IPS-NIHi7 (cell line): ENCODE measurements around the gene SCUBE1.

Experiments
- DNase-seq: peaks from one replicate; pipeline ENCODE4 v3.0.0; 2012; ENCODE audit warnings: mixed read lengths; ENCODE audit errors: extremely low spot score

Gene SCUBE1

DNA sequence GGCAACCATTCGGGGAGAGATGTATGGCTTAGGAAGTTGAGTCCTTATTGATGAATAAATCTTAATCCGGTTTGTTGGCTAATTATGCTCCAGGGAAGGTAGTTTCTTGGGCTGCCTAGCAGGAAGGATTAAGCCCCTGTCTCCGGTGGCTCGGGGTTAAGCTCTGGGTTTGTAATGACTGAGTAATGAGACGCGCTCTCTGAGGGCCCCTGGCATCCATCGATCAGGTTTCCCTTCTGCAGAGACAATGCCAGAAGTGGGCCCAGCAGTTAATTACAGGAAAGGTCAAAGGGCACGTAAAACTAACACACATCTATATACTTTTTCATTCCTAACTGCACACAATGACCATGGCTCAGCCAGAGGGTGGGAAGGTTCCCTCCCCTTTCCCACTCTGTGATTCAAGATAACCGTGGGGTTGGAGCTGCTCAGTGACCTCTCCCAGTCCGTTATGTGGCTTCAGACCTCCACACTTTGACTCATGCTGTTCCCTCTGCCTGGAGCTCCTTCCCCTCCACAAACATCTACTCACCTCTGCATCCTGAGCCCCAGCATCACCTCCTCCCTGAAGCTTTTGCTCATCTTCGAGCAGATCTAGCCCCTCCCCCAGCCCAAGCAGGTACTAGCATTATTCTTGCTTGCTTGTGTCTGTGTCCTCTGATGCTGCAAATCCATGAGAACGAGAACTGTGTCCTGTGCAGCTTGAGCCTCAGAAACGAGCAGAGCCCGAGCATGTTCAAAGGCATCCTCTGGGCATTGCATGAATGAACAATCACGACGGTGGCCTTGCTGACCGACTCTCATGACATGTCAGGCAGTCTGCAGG lies 16.6 kb downstream of the SCUBE1 start:
- DNase-seq = no peak

DNA sequence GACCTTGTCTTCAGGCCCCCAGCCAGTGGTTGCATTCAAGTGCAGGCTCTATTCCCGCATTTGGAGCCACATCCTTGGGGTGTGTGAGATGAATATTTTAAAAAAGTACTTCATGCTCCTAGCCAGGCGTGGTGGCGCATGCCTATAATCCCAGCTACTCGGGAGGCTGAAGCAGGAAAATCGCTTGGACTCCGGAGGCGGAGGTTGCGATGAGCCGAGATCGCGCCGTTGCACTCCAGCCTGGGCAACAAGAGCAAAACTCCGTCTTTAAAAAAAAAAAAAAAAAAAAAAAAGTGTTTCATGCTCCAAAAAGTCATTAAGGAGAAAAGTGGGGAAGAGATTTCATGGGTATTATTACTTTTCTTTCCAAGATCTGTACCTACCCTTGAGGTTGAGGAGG lies 18.0 kb downstream of the SCUBE1 start:
- DNase-seq = no peak

DNA sequence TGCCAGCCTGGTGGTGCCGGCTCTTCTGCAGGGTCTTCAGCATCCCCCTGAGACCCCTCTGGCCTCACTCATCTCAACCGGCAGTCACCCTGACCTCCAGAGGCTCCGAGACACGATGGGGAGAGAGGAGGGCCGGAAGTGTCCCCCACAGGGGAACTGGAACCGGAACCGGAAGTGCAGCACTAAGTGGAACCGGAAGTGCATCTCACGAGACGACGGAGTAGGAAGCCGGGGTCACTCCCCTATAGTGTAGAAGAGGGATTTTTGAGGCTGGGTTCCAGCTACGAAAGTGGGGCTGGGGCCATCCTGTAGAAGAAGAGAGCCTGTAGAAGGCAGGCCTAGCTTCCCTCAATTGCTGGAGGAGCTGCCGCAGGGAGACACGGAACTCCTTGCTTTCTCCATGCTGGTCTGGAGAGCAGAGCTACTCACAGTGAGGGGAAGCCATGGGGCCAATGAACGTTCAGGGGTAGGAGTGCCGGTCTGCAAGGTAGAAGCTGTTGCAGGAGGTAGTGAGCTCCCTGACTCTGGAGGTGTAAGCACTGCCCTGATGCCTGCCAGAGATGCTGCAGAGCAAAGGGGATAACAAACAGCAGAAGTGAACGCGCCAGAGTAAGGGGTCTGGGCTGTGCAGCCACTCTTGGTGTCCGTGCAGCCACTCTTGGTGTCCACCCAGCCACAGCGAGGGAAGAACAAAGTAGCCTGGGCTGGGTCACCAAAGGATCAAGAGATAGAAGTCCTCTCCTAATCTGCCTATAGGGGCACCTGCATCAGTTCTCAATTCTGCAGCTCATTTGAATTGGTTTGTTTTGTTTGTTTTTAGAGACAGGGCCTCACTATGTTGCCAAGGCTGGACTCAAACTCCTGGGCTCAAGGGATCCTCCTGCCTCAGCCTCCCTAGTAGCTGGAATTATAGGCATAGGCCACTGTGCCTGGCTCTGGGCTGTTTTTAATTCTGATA lies 21.9 kb downstream of the SCUBE1 start:
- no peak for DNase-seq

DNA sequence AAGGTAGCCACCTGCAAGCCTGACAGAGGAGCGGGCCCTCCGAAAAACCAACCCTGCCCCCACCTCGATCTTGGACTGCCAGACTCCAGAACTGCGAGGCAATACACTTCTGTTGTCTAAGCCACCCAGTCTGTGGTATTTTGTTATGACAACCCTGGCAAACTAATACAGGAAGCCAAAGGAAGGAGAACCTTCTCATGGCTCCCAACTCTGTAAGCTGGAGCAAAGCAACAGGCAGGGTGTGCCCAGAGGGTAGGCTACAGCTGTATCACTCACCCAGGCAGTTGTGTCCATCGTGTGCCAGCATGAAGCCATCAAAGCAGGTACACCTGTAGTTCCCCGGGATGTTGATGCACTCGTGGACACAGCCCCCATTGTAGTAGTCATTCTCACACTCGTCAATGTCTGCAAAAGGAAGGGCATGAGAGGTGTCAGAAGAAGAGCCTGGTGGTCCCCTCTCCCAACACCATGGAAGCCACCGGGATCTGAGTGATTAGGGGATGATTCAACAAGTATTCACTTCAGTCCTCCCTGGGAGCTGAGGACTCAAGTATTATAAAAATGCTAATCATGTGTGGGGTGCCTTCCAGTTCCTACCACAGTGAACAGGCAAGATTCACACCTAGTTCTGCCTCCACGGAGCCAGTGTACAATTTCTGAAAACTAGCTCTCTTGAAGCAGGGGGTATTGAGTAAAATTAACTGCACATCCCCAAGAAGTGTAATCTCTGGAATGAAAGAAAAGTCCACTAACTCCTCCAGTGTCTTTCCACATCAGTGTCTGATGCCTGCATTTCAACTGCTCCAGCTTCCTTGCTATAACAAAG lies 23.3 kb downstream of the SCUBE1 start:
- DNase-seq = no peak

DNA sequence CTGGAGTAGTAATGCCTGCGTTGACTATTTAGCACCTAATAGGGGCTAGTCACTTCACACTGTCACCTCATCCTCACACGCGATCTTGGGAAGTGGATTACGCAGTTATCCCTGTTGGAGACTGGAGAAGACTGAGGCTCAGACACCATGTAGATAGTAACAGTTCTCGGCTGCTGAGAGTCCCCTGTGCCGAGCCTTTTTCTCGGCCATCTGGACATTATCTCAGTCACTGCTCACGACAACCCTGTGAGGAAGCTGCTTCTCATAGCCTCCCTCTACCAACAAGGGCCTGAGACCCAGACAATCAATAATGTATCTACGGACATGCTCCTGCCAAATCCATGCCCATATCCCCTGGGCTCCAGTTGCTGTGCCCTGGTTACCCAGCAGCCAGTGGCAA lies 25.9 kb downstream of the SCUBE1 start:
- DNase-seq = no peak

DNA sequence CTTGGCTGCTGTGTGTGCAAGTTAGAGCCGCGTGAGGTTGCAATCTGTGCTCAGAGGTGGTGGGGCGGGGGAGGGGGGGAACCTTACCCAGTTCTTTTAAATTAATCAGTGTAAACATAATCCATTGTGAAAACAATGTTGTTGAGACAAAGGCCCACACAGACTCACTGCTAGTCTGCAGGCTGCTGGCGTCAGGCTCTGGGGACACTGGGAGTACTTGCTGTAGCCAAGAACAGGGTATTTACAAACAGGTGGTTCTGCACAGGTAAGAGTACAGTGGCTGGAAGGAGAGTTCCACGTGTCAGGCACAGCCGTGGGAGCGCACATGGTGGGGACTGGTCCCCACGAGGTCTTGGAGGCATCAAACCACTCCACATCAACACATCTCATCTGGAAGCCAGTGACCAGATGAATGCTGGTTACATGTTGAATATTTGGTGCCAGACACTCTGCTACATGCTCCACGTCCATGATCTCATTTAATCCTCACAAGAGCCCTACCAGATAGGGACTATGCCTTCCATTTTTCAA lies 27.4 kb downstream of the SCUBE1 start:
- no peak for DNase-seq

DNA sequence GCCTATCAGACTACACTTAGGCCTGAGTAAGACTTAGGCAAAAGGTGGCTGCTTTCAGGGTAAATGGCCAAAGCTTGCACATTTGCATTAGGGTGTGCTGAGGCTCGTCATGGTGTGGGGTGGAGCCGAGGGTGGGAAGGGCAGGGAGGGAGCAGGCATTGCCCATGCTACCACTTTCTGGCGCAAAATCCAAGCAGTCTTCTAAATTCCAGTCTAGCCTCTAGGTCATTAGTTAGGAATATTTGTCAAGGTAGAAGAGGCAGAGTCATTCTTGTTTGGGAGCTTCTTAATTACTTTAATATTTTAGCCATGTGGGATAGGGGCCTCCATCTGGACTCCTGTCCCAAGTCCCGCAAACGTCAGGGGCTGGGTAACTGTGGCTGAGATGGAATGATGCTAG lies 28.6 kb downstream of the SCUBE1 start:
- no peak for DNase-seq

DNA sequence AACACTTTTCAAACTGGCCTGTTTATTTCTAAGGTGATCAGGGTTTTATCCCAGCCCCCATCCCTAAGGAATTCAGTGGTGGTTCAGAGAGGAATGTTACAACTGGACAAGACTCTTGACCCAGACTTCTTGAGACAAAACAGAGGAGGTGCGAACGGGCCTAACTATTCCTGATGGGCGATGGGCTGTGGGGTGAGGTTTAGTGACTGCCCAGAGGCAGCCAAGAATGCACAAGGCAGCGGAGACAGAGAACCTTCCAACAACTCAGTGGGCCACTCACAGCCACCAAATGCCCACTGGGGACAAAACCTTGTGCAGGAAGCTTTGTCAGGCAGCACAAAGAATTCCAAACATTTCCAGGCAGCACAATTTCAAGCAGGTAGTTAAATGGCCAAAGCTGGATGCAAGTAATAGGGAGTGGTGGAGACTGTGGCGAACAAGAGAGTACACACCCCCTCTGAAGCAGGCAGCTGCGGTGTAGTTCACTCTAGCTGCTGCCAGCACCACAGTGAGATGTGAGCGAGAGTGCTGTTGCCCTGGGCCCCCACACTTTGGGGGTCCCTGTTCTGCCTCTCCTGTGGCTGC lies 29.2 kb downstream of the SCUBE1 start:
- DNase-seq = no peak

DNA sequence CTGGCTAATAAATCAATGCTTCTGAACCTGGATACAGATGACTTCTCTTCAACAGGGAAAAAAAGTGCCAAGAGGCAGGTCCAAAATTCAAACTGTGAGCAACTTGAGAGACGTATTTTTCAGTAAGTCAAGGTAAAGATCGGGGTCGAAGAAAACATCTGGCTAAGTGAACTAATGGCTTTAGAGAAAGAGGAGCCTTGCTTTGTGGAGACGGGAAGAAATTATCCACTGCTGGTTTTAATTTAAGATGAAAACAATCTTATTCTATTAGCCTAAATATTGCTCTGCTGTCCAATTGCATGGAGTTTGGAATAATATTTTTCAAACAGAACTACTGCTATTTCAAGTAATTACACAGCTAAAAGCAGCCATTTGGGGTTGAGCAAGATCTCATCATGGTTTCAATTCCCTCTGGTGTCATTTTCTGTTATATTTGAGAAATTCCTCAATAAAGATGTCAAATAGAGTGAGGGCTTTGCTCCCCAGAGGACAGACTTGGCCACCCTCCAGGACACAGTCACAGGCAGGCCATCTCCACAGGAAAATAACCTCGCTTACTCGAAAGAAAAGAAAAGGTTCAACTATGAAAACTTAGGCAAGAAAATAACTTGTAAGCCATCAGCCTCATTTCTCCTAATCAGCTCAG lies 29.8 kb downstream of the SCUBE1 start:
- no peak for DNase-seq

DNA sequence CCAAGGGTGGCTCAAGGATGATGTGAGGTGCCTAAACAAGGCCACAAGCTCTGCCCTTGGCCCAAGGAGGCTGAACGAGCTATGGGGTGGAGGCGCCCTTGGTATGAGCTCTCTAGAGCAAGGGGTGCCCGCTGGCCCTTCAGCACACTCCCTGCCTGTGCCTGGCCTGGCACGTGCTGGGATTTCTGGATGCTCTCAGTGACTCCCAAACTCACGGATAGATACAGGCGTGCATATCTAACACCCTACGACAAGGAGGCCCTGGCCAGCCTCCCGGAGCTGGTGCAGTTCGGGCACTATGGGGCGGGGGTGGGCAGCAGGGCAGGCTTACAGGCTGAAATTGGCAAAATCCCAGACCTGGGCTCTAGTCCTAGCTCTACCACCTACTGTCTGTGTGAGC lies 30.6 kb downstream of the SCUBE1 start:
- no peak for DNase-seq

DNA sequence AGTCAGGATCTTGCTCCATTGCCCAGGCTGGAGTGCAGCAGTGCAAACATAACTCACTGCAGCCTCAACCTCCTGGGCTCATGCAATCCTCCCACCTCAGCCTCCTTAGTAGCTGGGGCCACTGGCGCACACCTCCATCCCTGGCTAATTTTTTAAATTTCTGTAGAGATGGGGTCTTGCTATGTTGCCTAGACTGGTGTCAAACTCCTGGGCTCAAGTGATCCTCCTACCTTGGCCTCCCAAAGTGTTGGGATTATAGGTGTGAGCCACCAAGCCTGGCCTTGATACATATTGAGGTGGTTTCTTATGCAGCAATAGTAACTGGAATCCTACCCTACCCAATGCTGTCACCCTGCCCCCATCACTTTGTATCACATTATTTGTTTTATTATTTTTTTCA lies 32.4 kb downstream of the SCUBE1 start:
- DNase-seq = no peak

DNA sequence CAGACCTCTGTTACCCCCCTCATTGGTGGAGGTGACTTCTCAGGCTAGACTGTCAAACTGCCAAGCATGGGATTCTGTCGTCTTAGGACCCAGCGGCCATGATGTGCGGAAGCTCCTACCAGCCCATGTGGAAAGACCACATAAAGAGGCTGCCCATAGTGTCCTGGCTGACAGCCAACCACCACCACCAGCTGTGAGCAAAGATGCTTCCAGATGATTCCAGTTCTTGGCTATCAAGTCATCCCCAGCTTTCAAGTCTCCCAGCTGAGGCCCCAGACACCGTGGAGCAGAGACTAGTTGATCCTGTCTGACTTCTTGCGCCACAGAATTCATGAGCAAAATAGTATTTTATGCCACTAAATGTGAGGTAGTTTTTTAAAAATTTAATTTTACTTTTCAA lies 32.9 kb downstream of the SCUBE1 start:
- no peak for DNase-seq

DNA sequence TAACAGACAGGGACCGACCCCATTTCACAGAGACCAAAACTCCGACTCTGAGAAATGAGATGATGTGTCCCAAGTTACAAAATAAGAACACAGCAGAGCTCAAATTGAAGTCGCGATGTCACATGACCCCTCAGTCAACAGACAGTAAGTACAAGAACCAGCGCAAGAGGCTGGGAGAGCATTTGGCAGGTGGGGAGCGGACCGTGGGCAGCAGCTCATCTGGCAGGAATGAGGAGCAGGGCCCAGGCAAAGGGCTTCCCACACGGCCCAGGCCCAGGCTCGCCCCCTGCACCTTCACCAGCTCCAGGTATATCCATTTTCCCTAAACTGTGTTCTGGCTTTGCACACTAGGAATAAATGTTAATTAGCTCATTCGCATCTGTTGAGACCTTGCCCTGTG lies 34.3 kb downstream of the SCUBE1 start:
- no peak for DNase-seq

DNA sequence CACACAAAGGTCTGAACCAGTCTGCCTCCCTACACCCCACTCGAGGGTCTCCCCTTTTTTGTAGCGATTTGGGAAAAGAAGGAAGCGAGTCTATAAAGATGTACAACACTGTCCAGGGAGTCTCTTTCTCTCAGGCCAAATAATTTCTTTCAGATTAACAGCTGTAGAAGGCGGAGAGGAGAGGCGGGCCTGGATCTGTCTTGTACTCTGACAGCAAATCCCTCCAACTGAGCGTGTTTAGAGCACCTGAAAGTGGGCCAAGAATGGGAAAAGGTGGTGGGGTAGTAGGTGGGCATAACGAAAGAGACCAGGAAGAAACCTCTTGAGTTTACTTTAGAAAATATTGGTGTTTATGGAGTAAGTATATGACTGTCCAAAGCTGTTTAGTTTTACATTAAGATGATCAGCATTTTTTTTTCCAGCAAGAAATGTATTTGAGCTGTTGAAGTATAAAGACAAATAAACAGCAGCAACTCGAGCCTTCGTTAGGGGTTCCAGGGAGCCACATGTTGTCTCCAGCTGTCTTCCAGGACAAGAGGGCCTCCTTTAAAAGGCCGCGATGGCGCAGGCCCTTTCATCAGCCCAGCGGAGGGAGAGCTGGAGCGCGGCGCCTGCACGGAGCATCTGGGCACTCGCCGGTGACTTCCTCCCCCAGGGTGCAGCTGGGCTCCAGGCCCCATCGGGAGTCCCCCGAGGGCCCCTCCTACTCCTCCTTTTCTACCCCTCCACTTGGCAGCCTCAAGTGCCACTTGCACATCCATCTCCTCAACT lies 34.9 kb downstream of the SCUBE1 start:
- DNase-seq = no peak

DNA sequence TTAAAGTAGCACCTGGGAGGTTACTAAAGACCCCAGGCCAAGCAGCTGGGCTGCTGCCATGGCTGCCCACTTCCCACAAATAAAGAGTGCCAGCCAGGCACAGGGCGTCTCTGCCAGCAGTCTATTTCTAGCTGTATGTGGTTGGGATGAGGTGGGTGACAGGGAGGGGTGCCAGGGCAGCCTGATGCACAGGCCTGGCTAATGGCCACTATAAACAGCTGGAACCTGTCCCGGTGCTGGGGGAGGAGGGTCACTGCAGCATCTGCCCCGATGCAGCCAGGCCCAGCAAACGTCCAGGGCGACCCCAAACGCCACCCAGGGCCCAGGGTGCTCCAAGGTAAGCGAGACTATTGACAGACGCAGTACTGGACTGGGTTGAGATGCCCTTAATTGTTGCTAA lies 37.4 kb downstream of the SCUBE1 start:
- DNase-seq = no peak

DNA sequence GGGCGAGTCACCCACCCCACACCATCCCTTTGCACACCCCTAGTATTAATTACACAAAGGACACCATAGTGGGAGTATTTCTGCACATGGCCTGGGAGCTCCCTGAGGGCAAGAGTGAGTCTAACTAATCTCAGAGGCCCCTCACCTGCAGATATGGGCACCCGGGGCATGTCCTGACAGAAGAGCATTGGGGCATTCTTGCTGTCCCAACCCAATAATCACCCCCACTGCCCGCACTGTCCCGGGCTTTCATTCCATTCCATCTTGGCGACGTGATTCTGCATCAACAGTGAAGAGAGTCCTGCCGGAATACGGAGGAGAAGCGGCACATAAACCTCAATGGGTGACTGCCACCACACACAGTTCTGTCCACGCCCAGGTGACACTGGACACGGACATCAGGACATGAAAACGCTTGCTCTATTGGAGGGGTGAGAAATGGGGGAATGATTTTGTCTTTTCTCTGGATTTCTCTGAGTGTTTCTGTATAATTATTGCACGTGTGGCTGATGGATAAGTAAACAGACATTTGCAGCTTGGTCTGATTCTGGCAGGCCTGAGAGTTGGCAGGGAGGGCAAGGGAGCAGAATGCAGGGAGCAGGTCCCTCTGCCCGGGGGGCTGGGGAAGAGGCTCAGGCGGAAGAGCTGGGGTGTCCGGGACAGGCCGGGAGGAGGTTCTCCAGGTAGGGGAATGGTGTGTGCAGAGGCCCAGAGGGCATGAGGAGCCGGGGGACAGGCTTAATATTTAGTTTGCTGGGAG lies 38.2 kb downstream of the SCUBE1 start:
- no peak for DNase-seq

DNA sequence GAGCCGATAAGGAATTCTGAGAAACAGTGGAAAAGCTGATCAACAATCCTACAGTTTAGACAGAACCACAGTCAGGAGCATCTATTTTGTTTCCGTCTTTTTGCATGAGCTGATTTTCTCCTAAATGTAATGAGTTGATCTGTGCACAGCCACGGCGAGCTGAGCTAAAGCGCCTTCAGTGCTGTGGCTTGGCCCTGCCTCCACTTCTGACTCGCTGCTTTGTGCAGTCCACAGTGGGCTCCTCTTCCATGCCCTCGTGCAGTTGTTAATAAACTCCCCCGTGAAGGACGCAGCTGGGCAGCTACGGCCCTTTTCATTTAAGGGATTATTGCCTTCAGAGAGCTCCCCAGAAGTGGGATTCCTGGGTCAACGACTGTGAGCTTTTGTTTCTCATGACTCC lies 39.4 kb downstream of the SCUBE1 start:
- no peak for DNase-seq

DNA sequence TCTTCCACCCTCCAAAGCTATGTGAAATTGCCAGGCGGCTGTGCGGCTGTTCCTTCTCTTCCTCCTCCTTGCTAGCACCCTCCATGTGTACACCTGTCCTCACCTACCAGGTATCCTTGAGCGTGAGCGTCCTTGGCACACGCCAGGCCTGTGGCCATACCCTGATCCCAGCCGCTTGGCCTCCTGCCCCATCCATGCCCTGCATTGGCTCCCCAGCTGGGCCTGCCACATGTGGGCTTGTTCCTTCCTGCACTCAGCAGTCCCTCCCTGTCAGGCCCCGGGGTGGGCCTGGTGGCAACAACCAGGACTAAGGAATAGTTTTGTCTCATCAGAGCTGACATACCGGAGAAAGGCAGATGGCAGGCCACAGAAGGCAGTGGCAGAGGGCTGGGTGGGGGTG lies 40.0 kb downstream of the SCUBE1 start:
- no peak for DNase-seq

DNA sequence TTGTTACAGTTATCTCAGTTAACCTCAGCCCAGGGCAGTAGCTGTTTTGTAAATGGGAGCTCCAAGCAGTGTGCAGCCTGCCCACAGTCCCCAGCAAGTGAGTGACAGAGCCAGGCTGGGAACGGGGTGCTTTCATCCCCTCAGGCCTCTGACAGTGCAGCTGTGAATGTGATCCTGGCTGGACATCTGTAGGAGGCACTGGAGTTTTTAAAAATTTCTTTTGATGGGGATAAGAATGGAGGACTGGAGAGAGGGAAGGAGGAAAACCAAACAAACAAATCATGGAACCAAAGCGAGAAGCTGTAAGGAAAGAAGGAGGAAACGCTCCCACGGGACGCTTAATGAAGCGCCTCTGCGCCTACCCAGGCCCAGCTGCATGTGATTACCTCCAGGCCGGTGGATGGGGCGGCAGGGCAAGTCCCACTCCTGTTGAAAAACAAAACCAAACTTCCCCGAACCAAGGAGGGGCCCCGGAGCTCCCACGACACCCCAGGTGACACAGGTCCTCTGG lies 40.6 kb downstream of the SCUBE1 start:
- DNase-seq = no peak
